Psoas muscle (tissue), 8 donors: Measurements from ENCODE around the gene USP20. TPM values are rescaled to one million over a fixed set of nuclear protein-coding genes. Genes with fewer than 3 reads are reported as not detected.

Source experiments
- ATAC-seq, 4 donors: fragments of 200-7000 bp; cut with Tn5 transposase; one replicate each; pipeline ENCODE4 v1.9.1; 2020; ENCODE audit warnings: moderate library complexity in 3 of 4, mild to moderate bottlenecking in 2 of 4
- DNase-seq, 2 donors: peaks; one replicate each; pipeline ENCODE4 v3.0.0-alpha.2; 2020
- H3K27ac ChIP-seq: fragments of 200-600 bp; one replicate; pipeline ENCODE4 v1.8.0; 2022
- H3K27me3 ChIP-seq, 3 donors: fragments of 200-600 bp in 1 of 3; one replicate each; pipeline versions ENCODE4 v1.6.1 to v1.8.0; 2013 to 2022; ENCODE audit warnings: low read length in 2 of 3, mild to moderate bottlenecking in 2 of 3, moderate library complexity in 1 of 3; ENCODE audit not compliant: insufficient read depth in 3 of 3
- H3K36me3 ChIP-seq, 2 donors: fragments of 200-600 bp in 1 of 2; one replicate each; pipeline versions ENCODE4 v1.6.1 to v1.8.0; 2013 to 2022; ENCODE audit warnings: low read depth in 1 of 2, mild to moderate bottlenecking in 1 of 2, moderate library complexity in 1 of 2; ENCODE audit not compliant: insufficient read depth in 1 of 2
- H3K4me1 ChIP-seq: fragments of 200-600 bp; one replicate; pipeline ENCODE4 v1.8.0; 2022
- H3K4me3 ChIP-seq: fragments of 200-600 bp; one replicate; pipeline ENCODE4 v1.8.0; 2022; ENCODE audit warnings: mild to moderate bottlenecking
- H3K9me3 ChIP-seq: fragments of 200-600 bp; one replicate; pipeline ENCODE4 v1.8.0; 2022
- CTCF ChIP-seq: fragments of 200-600 bp; IDR thresholded peaks from one replicate; pipeline ENCODE4 v1.8.0; 2022; ENCODE audit warnings: antibody characterized with exemption
- WGBS, 3 donors: extraction: QIAGEN DNeasy Blood & Tissue Kit; methylation state at CpG; one replicate each; pipeline versions ENCODE4 v1.1.6 to v1.1.7; 2013; 5-methylcytosine and 5-hydroxymethylcytosine counted together
- intact Hi-C, 2 donors: fragments of 100-400 bp; cut with DNase I; formaldehyde crosslinking; loops; one replicate each; pipeline versions ENCODE4 v1.11.0 to v1.14.2; 2022
- polyA plus RNA-seq, 3 donors: library from polyadenylated mRNA; stranded (reverse); fragments of 200-250 nt; gene quantifications; one replicate each; pipeline ENCODE4 v1.2.3, GENCODE V29; 2013
- total RNA-seq, 4 donors: library from RNA; stranded (reverse); fragmentation: NEBNext Ultra II Directional in 2 of 4; extraction: Animal tissue kit (Norgen Biotek cat#: 25700) in 2 of 4; gene quantifications; one replicate each; pipeline versions ENCODE4 v1.2.1 to v1.2.4, GENCODE V29; 2021 to 2023
- donor health status: healthy with polysubstance abuse.
- donor health status: DM: no; HTN: no; CAD: no; lungs with moderate emphysema.
- donor health status: Bipolar disorder and iron deficiency.
- donor health status: healthy.
- donor health status: DM: yes; HTN: yes; CAD: no.
- donor health status: DM: no; HTN: no; CAD: no.
- donor health status: DM: no; HTN: no; CAD: no.
- donor health status: DM: yes; HTN: yes; CAD: no.

USP20 gene
- total and polyA plus RNA-seq, 7 donors = 9.5 to 18.4 (median 15.2) TPM

GRCh38 chr9:129929496-129930125 lies 94.4 kb downstream of the USP20 start:
- Histone ChIP-seq H3K9me3 (no peaks in the 10 kb centered on the region), H3K4me3 (no peak overlapping the region), H3K36me3 (peaks cover 2 to 43% of the 10 kb centered on the region in 2 donors), H3K4me1 (peaks cover 19% of the 10 kb centered on the region), H3K27me3 (no peaks in the 10 kb centered on the region), H3K27ac (no peak overlapping the region)
- no peak for TF ChIP-seq CTCF
- WGBS, 3 donors = 96 to 99% (median 98%) methylated on average over 9 of the region's 9 CpGs
- DNase-seq = no peak
- intact Hi-C loops = no loop called here
- no peak for ATAC-seq

GRCh38 chr9:129930743-129931142 lies 95.5 kb downstream of the USP20 start:
- intact Hi-C loops = no loop called here
- peaks cover 2 to 34% of the 10 kb centered on the region in 2 donors for H3K36me3 ChIP-seq
- H3K4me1 ChIP-seq = peaks cover 28% of the 10 kb centered on the region
- no peaks in the 10 kb centered on the region for H3K27me3 ChIP-seq
- H3K9me3 ChIP-seq = no peaks in the 10 kb centered on the region
- H3K27ac ChIP-seq = no peak overlapping the region
- TF ChIP-seq CTCF = no peak
- H3K4me3 ChIP-seq = no peak overlapping the region
- WGBS, 3 donors = 86 to 100% (median 92%) methylated on average over 2 of the region's 2 CpGs
- no peak for DNase-seq
- ATAC-seq = no peak

Other genes with a start within 250 kb of the USP20 start
- gene C9orf50, start 214.4 kb upstream of the USP20 start, total RNA-seq = not detected
- not detected for gene C9orf50, start 214.4 kb upstream of the USP20 start, polyA plus RNA-seq
- 10 to 100 TPM; 67.5 to 98.2 (median 72.0) TPM for gene NTMT1, start 209.3 kb upstream of the USP20 start, total RNA-seq
- gene NTMT1, start 209.3 kb upstream of the USP20 start, polyA plus RNA-seq = 100 to 1,000 TPM in 2 of 3 donors, 10 to 100 TPM in 1; 92.9 to 178 (median 112) TPM
- 10 to 100 TPM in 1 of 4 donors, 1 to 10 TPM in 3; 6.3 to 11.9 (median 8.6) TPM for gene ASB6, start 193.3 kb upstream of the USP20 start, total RNA-seq
- gene ASB6, start 193.3 kb upstream of the USP20 start, polyA plus RNA-seq = 10 to 100 TPM in 2 of 3 donors, 1 to 10 TPM in 1; 8.0 to 20.2 (median 14.9) TPM
- 1 to 10 TPM in 1 of 4 donors, under 1 TPM in 3; 0.27 to 1.1 (median 0.50) TPM for gene PRRX2, start 169.8 kb upstream of the USP20 start, total RNA-seq
- under 1 TPM; 0.03 to 0.52 (median 0.34) TPM for gene PRRX2, start 169.8 kb upstream of the USP20 start, polyA plus RNA-seq
- gene PTGES, start 82.4 kb upstream of the USP20 start, total RNA-seq = under 1 TPM; 0.32 to 0.67 (median 0.50) TPM
- under 1 TPM; 0.32 to 0.68 (median 0.40) TPM for gene PTGES, start 82.4 kb upstream of the USP20 start, polyA plus RNA-seq
- gene TOR1B, start 32.3 kb upstream of the USP20 start, total RNA-seq = 10 to 100 TPM; 13.5 to 15.9 (median 14.3) TPM
- gene TOR1B, start 32.3 kb upstream of the USP20 start, polyA plus RNA-seq = 10 to 100 TPM; 13.0 to 30.1 (median 15.9) TPM
- 10 to 100 TPM; 10.4 to 18.5 (median 12.9) TPM for gene TOR1A, start 11.3 kb upstream of the USP20 start, total RNA-seq
- 10 to 100 TPM; 17.9 to 25.4 (median 24.0) TPM for gene TOR1A, start 11.3 kb upstream of the USP20 start, polyA plus RNA-seq
- gene C9orf78, start 183 bp upstream of the USP20 start, total RNA-seq = 10 to 100 TPM; 37.1 to 53.2 (median 44.5) TPM
- 100 to 1,000 TPM in 1 of 3 donors, 10 to 100 TPM in 2; 73.0 to 157 (median 98.0) TPM for gene C9orf78, start 183 bp upstream of the USP20 start, polyA plus RNA-seq
- gene FNBP1, start 207.7 kb downstream of the USP20 start, total RNA-seq = 10 to 100 TPM; 23.7 to 30.1 (median 27.5) TPM
- gene FNBP1, start 207.7 kb downstream of the USP20 start, polyA plus RNA-seq = 10 to 100 TPM in 2 of 3 donors, 1 to 10 TPM in 1; 4.6 to 30.5 (median 10.1) TPM
- 10 to 100 TPM; 18.2 to 25.9 (median 22.8) TPM for gene GPR107, start 218.4 kb downstream of the USP20 start, total RNA-seq
- gene GPR107, start 218.4 kb downstream of the USP20 start, polyA plus RNA-seq = 10 to 100 TPM in 2 of 3 donors, 1 to 10 TPM in 1; 8.9 to 28.1 (median 14.9) TPM